Measurements from ENCODE around the gene LENG8.

DNA sequence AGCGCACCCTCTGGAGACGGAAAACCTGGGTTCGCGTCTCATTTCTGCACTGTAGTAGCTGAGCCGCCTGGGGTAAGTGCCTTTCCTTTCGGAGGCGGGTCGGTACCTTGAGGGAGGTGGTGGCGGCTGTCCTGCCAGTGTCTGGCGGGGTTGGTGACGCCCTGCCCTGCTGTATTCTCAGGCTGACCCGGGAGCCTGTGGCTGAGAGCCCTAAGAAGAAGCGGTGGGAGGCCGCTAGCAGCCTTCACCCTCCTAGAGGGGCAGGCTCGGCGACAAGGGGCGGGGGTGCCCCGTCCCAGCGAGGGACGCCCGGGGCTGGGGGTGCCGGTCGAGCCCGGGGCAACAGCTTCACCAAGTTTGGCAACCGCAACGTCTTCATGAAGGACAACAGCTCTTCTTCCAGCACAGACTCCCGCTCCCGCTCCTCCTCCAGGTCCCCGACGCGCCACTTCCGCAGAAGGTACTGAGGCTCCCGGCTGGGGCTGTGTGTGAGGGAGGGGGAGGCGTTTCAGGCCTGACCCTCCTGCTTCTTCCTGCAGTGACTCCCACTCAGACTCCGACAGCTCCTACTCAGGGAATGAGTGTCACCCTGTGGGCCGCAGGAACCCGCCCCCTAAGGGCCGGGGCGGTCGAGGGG, 6.9 kb downstream of the LENG8 start:
- TF ChIP-seq POLR2A (IDR thresholded peaks at IDR 0.05), result no peak
- TF ChIP-seq, protein P1, sequence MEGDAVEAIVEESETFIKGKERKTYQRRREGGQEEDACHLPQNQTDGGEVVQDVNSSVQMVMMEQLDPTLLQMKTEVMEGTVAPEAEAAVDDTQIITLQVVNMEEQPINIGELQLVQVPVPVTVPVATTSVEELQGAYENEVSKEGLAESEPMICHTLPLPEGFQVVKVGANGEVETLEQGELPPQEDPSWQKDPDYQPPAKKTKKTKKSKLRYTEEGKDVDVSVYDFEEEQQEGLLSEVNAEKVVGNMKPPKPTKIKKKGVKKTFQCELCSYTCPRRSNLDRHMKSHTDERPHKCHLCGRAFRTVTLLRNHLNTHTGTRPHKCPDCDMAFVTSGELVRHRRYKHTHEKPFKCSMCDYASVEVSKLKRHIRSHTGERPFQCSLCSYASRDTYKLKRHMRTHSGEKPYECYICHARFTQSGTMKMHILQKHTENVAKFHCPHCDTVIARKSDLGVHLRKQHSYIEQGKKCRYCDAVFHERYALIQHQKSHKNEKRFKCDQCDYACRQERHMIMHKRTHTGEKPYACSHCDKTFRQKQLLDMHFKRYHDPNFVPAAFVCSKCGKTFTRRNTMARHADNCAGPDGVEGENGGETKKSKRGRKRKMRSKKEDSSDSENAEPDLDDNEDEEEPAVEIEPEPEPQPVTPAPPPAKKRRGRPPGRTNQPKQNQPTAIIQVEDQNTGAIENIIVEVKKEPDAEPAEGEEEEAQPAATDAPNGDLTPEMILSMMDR (IDR thresholded peaks at IDR 0.05 in 4 of 5, conservative IDR thresholded peaks at IDR 0.05 in 1 of 5), result no peak

Measured in gastrocnemius medialis (tissue), 4 donors.